NCI-H82 treated with DMSO at 0.1 percent for 48 hours (cell line): ENCODE measurements around the gene RAET1E.

Source experiments
- DNase-seq: peaks from one replicate; lab custom pipeline; 2025; ENCODE audit not compliant: unreplicated experiment; lab: John Stamatoyannopoulos, UW

RAET1E gene

DNA sequence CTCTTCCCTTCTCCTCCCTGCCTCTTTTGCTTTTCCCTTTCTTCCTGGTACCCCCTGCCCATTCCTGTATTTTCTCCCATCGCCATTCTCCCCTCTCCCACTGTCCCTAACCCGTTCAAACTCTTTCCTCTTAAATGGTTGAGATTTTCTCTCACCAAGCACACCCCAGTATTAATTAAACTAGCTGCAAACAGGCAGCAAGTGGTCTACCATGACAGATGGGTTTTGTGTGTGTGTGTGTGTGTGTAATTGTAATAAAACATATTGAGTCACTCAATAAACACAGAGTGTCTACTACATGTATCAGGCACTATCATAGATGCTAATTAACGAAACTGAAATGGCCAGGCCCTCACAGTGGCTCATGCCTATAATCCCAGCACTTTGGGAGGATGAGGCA lies 6.7 kb downstream of the RAET1E start:
- no peak for DNase-seq

DNA sequence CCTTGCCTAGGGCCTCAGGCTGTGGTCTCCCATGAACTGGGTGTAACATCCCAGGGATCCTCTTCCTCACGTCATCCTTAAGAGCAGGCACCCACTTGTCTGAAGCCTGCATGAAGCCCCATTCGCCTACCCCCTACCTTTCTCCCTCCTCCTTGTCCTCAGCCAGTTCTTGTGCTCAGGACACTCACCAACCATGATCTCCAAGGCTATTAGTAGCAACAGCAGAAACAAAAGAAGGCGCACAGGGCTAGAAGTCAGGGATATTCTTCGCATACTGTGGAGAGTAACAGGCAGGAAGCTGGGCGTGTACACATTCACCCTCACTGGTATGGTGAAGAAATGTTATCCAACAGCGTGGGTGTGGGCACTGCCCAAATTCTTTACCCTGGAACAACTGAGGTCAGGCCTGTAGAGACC lies 7.3 kb downstream of the RAET1E start:
- no peak for DNase-seq

DNA sequence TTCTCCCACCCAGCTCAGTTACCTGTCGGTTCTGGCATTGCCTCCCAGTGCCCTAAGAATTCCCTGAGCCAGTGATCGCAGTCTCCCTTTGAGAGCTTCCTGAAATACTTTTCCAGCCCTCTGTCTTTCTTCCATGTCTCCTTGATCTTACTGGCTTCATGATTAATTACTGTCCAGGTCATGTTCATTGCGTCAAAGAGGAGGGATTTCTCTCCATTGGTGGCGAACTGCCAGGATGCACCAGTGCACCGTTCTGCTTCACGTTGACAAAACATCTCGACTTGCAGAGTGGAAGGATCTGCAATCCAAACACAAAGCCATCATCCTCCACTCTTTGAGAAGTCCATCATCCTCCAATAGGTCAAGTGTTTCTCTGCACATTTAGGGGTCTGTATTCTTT lies 8.6 kb downstream of the RAET1E start:
- DNase-seq: no peak

DNA sequence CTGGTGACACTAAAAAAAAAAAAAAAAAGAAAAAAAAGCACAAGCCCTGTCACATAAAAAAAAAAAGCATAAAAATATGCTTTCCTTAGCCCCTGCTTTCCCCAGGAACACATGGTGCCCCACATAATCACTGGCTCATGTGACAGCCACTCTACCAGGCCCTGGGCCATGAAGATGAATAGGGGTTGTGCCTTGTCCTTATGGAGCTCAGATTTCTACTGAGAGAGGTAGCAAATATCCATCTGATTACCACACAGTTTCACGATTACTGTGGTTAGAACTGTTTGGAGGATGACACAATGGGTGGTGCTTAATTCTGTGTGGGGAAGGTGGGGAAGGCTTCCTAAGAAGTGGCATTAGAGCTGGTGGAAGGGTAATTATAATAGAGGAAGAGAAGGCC lies 9.3 kb downstream of the RAET1E start:
- DNase-seq: no peak

DNA sequence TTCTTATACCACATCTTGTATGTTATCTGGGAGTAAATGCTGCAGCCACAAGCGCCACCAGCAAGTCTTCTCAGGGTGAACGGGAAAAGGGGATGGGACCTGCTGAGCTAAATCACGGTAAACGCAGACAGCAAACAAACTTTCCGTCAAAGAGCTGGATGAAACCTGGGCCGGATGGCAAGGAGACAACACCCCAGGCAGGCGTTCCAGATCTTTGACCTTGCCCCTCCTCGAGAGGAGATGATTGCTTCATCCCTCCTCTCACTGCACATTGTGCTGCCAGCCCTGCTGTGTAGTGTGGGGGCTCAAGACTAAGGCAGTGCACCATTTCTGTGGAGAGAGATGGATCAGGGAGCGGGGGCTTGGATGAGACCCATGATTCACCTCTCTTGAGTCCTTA lies 9.8 kb downstream of the RAET1E start:
- no peak for DNase-seq

DNA sequence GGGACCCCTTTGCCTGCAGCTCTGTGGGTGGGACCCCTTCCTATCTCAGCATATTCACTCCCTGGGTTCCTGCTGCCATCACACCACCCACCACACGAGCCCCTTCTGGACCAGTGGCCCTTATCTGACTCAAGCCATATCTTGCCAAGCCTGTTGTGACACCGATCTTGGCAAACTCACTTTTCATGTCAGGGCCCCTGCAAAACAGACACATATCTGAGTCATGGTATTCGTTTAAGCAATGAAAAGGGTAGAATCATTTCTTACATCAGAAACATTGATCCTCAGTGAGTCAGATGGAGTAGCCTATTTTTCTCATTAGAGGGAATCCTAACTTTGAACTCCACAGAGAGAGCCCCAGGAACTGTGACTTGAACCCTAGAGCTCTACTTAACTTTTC lies 10.6 kb downstream of the RAET1E start:
- no peak for DNase-seq

DNA sequence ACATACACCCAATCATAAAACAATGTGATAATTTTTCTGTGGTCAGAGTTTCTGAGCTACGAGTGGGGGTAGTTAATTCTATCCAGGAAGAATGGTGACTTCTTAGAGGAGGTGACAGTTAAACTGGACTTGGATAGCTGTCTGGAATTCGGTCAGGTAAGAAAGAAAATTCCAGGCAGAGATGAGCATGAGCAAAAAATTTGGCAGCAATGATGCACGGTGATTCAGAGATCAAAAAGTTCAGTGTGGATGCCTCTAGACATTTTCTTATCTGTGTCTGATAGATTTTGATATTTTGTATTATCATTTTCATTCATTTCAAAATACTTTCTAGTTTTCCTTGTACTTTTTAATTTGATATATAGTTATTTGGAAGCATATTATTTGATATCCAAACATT lies 12.0 kb downstream of the RAET1E start:
- DNase-seq: no peak

DNA sequence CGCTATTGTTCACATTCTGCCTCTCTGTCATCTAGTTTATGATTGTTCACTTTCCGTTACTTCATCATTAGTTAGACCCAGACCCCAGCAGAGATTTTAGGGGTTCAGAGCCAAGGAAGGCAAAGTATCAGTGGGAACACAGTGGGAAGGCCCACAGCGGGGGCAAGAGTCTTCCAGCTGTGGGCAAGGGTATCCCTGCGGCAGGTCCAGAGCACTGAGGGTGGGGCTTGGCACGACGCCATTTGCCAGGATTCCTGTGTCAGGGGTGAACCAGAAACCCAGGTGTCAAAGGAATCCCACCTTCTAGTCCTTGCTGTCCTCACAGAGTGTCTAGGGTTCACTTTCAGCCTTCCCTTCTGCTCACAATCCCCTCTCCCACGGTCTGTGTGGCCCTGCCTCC lies 13.3 kb downstream of the RAET1E start:
- DNase-seq: no peak

DNA sequence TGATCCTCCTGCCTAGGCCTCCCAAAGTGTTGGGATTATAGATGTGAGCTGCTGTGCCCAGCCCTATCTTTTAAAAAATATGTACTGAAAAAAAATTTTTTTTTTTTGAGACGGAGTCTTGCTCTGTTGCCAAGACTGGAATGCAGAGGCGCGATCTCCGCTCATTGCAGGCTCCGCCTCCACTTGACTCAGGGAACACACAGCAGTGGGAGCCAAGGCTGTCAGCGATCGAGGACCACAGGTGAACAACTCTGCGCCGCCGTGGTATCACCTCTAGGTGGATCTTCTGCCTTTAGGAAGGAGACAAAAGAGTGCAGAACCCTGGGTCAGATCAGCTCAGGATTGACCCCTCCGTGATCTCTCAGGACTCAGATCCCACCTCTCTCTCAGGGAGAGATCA lies 13.7 kb downstream of the RAET1E start:
- DNase-seq: no peak

DNA sequence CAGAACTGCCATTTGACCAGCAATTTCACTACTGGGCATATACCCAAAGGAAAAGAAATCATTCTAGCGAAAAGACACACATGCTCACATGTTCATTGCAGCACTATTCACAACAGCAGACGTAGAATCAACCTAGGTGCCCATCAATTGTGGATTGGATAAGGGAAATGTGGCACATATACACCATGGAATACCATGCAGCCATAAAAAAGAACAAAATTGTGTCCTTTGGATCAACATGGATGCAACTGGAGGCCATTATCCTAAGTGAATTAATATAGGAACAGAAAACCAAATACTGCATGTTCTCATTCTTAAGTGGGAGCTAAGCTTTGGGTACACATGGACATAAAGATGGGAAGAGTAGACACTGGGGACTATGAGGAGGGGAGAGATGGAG lies 16.1 kb downstream of the RAET1E start:
- no peak for DNase-seq

DNA sequence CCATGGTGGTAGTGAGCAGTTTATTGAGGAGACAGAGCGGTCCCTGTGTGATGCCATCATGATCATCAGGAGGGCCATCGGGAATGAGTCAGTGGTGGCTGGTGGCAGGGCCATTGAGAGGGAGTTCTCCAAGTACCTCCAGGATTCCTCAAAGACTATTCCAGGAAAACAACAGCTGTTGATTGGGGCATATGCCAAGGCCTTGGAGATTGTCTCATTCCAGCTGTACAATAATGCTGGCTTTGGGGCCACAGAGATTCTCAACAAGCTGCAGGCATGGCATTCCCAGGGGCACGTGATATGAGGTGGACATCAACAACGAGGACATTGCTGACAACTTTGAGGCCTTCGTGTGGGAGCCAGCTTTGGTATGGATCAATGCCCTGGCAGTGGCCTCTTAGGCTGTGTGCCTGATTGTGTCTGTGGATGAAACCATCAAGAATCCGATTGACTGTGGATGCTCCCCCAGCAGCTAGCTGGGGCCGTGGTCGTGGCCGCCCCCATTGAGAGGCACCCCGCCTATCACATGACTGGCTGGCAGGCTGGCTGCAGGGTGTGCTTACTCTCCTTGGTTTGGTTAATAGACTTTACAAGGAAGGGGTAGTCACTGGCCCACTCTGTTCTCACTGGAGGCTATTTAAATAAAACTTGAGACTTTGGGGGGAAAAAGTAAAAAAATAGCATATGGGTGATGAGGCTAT lies 16.7 kb downstream of the RAET1E start:
- no peak for DNase-seq

DNA sequence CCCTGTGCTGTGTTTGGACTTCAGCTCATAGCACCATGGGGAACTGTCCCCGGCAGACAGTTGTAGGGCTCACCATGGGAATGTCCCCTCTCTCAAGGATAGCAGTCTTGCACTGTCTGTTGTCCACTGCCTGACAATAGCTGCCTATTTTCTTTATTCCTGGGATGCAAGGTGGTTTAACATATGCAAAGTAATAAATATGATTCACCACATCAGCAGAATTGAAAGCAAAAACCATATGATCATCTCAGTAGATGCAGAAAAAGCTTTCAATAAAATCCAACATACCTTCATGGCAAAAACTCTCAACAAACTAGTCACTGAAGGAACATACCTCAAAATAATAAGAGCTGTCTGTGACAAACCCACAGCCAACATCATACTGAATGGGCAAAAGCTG lies 20.3 kb downstream of the RAET1E start:
- DNase-seq: no peak

DNA sequence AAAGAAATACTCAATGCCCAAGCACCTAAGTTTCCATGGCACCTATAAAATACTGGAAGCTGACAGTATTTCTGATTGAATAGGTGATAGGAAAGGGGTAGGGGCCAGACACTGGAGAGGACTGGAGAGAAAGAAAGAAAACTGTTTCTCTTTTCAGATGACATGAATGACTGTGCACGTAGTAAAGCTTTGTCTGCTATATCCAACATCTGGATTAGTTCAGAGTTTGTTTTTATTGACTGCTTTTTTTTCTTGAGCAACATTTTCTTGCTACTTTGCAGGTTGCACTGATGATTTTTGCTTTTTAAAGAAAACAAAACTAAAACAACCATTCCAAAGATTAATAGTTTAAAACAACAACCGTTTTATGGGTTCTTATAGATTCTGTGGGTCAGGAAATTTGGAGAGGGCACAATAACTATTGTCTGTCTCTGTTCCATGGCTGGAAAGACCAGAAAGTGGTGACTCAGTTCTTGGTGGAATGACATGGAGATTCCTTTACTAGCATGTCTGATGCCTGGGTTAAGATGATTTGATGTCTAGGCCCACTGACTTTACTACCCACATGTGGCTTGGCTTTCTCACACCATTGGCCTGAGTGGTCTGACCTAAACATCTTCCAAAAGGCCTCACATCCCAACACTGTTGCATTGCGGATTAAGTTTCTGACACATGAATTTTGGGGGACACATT lies 21.5 kb downstream of the RAET1E start:
- DNase-seq: no peak

DNA sequence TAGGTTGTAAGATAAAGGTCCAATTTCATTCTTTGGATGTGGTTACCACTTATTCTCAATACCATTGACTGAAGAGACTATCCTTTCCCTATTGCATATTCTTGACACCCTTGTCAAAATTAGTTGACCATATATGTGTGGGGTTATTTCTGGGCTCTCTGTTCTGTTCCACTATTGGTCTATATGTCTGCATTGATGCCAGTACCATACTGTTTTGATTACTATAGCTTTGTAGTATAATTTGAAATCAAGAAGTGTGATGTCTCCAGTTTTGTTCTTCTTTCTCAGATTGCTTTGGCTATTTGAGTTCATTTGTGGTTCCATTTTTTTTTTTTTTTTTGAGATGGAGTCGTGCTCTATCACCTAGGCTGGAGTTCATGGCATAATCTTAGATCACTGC lies 25.7 kb downstream of the RAET1E start:
- DNase-seq: no peak

DNA sequence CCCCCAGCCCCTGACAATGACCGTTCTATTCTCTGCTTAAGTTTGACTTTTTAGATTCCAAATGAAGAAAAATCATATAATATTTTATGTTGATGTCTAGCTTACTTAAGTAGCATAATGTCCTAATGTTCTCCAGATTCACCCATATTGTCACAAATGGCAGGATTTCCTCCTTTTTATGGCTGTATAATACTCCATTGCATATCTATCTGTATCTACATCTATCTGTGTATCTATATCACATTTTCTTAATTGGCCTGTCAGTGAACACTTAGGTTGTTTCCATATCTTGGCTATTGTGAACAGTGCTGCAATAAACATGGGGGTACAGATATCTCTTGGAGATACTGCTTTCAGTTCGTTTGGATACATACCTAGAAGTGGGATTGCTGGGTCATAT lies 26.7 kb downstream of the RAET1E start:
- DNase-seq: no peak

DNA sequence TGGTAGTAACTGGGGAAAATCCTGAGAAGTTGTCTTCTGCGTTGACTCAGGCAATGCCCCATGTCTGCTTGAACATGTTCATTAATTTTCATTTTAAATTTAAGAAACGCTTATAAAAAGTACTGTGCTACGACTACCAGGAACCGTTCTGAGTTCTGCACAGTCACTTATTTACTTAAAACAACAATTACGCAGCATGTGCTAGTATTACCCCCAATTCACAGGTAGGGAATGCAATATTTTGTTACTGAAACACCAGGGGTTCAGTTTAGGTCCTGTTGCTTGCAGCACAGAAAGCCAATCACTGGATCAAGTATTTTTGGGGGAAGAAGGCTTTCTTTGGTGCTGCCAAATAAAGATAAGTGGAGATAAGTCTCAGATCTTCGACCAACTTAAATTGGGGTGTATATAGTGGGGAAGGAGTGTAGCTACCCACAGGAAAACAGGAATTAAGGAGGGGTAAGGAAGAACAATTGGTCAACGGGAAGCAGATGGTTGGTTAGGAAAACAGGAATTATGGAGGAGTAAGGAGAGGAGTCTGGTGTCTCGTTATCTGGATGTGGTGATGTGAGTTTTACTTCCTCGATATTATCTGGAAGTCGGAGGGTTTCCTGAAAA lies 28.5 kb downstream of the RAET1E start:
- DNase-seq: no peak

DNA sequence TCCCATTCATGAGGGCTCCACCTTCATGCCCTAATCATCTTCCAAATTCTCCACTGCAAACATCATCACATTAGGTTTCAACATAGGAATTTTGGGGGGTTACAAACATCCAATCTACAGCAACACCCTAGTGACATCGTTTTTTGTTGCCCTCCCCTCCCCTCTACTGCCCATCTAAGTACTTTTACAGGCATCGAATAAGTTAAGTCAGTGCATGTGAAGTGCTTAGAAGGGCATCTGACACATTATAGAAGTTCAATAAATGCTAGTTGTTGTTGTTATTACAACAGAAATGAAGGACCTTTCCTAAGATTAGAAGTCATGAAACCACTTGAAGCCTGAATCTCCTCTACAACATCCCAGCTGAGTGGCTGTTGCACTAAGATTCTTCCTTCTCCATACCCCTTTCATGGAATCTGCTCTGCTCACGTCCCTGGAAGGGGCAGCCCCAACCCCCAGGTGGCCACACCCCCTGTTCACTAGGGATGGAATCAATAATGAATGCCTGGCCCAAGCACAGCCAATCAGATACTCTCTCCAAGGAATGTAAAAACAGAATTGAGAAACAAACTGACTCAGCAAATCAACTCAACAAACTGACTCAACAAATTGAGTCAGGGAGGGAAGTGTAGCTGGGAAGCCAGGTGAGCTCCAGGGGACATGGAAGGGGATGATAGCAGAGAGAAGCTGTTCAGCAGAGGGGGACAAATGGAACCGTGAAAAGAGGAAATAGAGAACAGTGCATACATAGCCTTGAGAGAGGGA lies 29.9 kb downstream of the RAET1E start:
- DNase-seq: no peak

DNA sequence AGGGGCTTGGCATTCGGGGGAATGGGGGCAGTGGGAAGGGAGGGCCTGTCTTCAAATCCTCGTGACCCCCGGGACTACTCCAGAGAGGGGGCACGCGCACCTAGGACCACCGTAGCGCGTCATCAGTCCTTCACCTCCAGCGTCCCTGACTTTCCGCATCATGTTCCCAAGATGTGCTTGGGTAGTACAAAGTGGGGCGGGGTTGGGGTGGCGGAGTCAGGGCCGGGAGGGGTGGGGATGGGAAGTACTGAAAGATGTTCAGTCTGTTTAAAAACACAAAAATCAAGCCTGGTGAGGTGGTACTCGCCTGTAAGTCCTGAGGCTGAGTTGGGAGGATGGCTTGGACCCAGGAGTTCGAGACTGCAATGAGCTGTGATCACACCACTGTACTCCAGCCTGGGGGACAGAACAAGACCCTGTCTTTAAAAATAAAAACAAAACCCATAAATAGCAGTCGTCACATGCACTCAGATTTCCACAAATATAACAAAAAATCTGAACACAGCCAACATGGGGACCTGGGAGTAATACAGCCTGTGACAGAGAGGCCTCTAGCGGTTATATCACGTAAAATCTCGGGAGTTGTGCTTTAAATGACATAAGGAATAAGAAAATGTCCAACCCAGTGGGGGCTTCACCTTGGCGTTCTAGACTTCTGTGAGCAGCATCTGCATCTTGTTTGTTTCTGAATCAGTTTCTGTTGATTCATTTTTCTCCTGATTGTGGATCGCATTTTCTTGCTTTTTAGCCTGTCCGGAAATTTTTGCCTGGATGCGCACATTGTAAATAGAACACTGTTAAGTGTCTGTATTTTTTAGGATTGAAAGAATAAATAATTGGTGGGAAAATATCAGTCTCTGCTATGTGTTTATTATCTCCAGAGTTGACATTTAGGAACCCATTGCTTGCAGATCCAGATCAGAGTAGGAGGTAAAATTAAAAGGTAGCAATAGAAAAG lies 33.1 kb downstream of the RAET1E start:
- peak; percentile 62 for DNase-seq

DNA sequence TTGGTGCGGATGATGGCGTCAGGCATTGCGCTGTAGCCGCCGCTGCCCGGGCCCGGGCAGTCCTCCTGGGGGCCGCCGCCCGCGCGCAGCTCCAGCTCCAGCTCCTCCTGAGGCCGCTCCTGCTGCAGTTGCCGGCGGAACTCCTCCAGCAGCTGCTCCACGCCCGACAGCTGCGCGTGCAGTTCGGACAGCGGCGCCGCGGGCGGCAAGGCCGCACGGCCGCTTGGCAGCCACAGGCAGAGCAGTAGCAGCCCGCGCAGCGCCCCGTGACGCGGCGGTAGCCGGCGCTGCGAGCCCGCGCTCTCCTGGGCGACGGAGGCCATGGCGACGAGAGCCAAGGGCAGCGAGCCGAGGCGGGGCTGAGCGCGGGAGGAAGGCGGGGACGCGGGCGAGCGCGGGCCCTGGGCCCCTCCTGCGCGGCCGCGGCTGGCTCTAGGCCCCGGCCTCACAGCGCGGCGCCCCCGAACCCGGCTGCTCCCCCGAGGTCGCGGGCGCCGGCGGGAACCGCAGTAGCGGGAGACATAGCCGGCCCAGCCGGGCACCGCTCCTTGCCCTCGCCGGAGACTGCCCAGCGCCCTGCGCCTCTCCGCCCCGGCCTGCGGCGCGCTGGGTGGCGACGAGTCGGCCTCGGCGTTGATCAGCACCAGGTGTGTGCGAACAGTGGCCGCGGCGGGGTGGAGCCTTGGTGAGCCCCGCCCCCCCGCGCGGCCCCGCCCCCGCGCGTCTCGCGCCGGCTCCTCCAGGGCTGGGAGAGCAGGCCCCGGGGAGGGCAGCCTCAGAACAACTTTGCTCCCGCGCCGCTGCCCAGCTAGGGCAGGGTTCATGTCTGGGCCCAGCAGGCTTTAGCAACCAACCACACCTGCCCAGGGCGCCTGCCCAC lies 34.0 kb downstream of the RAET1E start, which contains the start of gene LRP11:
TSS of gene LRP11 (minus strand) at position 662 of the 880 bp plus-strand sequence. CDS start at position 323, 339 bp downstream.
- peak; percentile 31 for DNase-seq
